Measurements from ENCODE around the gene LCNL1.

LCNL1 gene

GRCh38 chr9:136960212-136960937 is 22.4 kb upstream of the LCNL1 start:
- no peak for DNase-seq

GRCh38 chr9:136960938-136961275 is 21.9 kb upstream of the LCNL1 start:
- DNase-seq, result no peak

- DNase-seq, result no peak
Measured at GRCh38 chr9:136961279-136962065, 21.3 kb upstream of the LCNL1 start.

- DNase-seq, result no peak
Measured at GRCh38 chr9:136962163-136962562, 20.6 kb upstream of the LCNL1 start.

GRCh38 chr9:136962701-136963248 is 20.0 kb upstream of the LCNL1 start:
- no peak for DNase-seq

GRCh38 chr9:136963341-136963740 is 19.5 kb upstream of the LCNL1 start:
- DNase-seq, result no peak

- DNase-seq, result no peak
Measured at GRCh38 chr9:136963751-136964150, 19.0 kb upstream of the LCNL1 start.

- DNase-seq, result no peak
Measured at GRCh38 chr9:136964171-136964689, 18.6 kb upstream of the LCNL1 start.

GRCh38 chr9:136964833-136965422 is 17.9 kb upstream of the LCNL1 start:
- no peak for DNase-seq

- DNase-seq, result no peak
Measured at GRCh38 chr9:136965771-136966484, 16.9 kb upstream of the LCNL1 start.

- no peak for DNase-seq
Measured at GRCh38 chr9:136968333-136969127, 14.3 kb upstream of the LCNL1 start.

- DNase-seq, result no peak
Measured at GRCh38 chr9:136969150-136969549, 13.6 kb upstream of the LCNL1 start.

GRCh38 chr9:136969774-136970173 is 13.0 kb upstream of the LCNL1 start:
- DNase-seq, result no peak

GRCh38 chr9:136970361-136970760 is 12.4 kb upstream of the LCNL1 start:
- no peak for DNase-seq

- DNase-seq, result no peak
Measured at GRCh38 chr9:136971746-136972145, 11.0 kb upstream of the LCNL1 start.

GRCh38 chr9:136972335-136972734 is 10.5 kb upstream of the LCNL1 start:
- DNase-seq, result no peak

GRCh38 chr9:136972743-136973142 is 10.1 kb upstream of the LCNL1 start:
- DNase-seq, result no peak

- no peak for DNase-seq
Measured at GRCh38 chr9:136973618-136974617, 8.9 kb upstream of the LCNL1 start.

- peak; percentile 12 for DNase-seq
Measured at GRCh38 chr9:136974817-136975535, 7.8 kb upstream of the LCNL1 start.

GRCh38 chr9:136975644-136976043 is 7.1 kb upstream of the LCNL1 start:
- DNase-seq, result no peak

Measured in NCI-H226 (cell line).